Fibroblast of skin of left biceps (primary cell): ENCODE data around the gene COL5A3.
"Not testable (repeated sequence)": the region's sequence is repeated elsewhere in the genome, so short reads cannot be mapped to it uniquely, and the experiment has no call there.

Experiments
- DNase-seq, 2 experiments: peaks; one replicate each; pipeline ENCODE4 v3.0.0-alpha.2; 2013; ENCODE audit warnings: low read depth in 2 of 2

The COL5A3 gene

GRCh38 chr19:10010247-10010691 lies at the start of gene COL5A3:
TSS of gene COL5A3 (minus strand) at chr19:10010504. CDS start at chr19:10010385, 119 bp downstream.
- DNase-seq = no peak

GRCh38 chr19:10052602-10053360 lies 42.5 kb upstream of the COL5A3 start:
- DNase-seq = no peak

- DNase-seq = no peak
Measured at GRCh38 chr19:10049626-10050025, 39.3 kb upstream of the COL5A3 start.

GRCh38 chr19:10045371-10045770 lies 35.1 kb upstream of the COL5A3 start:
- DNase-seq = no peak

- DNase-seq = no peak
Measured at GRCh38 chr19:10044390-10044789, 34.1 kb upstream of the COL5A3 start.

GRCh38 chr19:10043286-10043927 lies 33.1 kb upstream of the COL5A3 start:
- DNase-seq = peak; percentile 8 to 10

- no peak for DNase-seq
Measured at GRCh38 chr19:10037809-10038208, 27.5 kb upstream of the COL5A3 start.

GRCh38 chr19:10037367-10037766 lies 27.1 kb upstream of the COL5A3 start:
- no peak for DNase-seq

GRCh38 chr19:10036601-10037071 lies 26.3 kb upstream of the COL5A3 start:
- DNase-seq = no peak

GRCh38 chr19:10033614-10034013 lies 23.3 kb upstream of the COL5A3 start:
- no peak for DNase-seq

- DNase-seq = peak; percentile 82 to 86
Measured at GRCh38 chr19:10027158-10027997, 17.1 kb upstream of the COL5A3 start.

- DNase-seq = no peak
Measured at GRCh38 chr19:10026744-10027143, 16.4 kb upstream of the COL5A3 start.

- DNase-seq = not testable (repeated sequence)
Measured at GRCh38 chr19:10023096-10023495, 12.8 kb upstream of the COL5A3 start.

GRCh38 chr19:10021863-10022262 lies 11.6 kb upstream of the COL5A3 start:
- DNase-seq = no peak

GRCh38 chr19:10021446-10021845 lies 11.1 kb upstream of the COL5A3 start:
- no peak for DNase-seq

GRCh38 chr19:10020851-10021250 lies 10.5 kb upstream of the COL5A3 start:
- no peak for DNase-seq

- DNase-seq = no peak
Measured at GRCh38 chr19:10019246-10019645, 8.9 kb upstream of the COL5A3 start.

- DNase-seq = no peak
Measured at GRCh38 chr19:10018786-10019185, 8.5 kb upstream of the COL5A3 start.

GRCh38 chr19:10018263-10018662 lies 8.0 kb upstream of the COL5A3 start:
- DNase-seq = no peak

- DNase-seq = no peak
Measured at GRCh38 chr19:10013834-10014618, 3.7 kb upstream of the COL5A3 start.

GRCh38 chr19:10013316-10013715 lies 3.0 kb upstream of the COL5A3 start, which contains the start of gene RDH8:
TSS of gene RDH8 (plus strand) at chr19:10013483. CDS start at chr19:10013498, 15 bp downstream.
- no peak for DNase-seq
